Stimulated activated naive B cell treated with anti-CD40 and anti-IgM and Interleukin-4, amounts not matched to agents 10 μg/mL and 1 μg/mL and 100 μg/mL, for 72 hours (primary cell): Measurements from ENCODE around the gene SPINT4.
"Not testable (repeated sequence)": the region's sequence is repeated elsewhere in the genome, so short reads cannot be mapped to it uniquely, and the experiment has no call there.

ENCODE experiments used
- ATAC-seq, 2 donors: fragments of 150-1000 bp; cut with Tn5 transposase; replicated peaks; 2 replicates each; pipeline ENCODE4 v1.10.0; 2021; ENCODE audit warnings: moderate library complexity in 1 of 2
- DNase-seq: peaks from one replicate; pipeline ENCODE4 v3.0.0; 2021
- H3K27ac Mint-ChIP-seq: one replicate; pipeline ENCODE4 v1.8.0; 2022; ENCODE audit warnings: mild to moderate bottlenecking, mixed read lengths
- H3K27me3 Mint-ChIP-seq, 2 donors: one replicate each; pipeline ENCODE4 v1.8.0; 2022; ENCODE audit warnings: mixed read lengths in 2 of 2
- H3K36me3 Mint-ChIP-seq, 2 donors: one replicate each; pipeline ENCODE4 v1.8.0; 2022; ENCODE audit warnings: mixed read lengths in 2 of 2, mild to moderate bottlenecking in 1 of 2
- H3K4me1 Mint-ChIP-seq, 2 donors: one replicate each; pipeline ENCODE4 v1.8.0; 2022; ENCODE audit warnings: mixed read lengths in 2 of 2, mild to moderate bottlenecking in 1 of 2
- H3K4me3 Mint-ChIP-seq, 2 donors: one replicate each; pipeline ENCODE4 v1.8.0; 2022; ENCODE audit warnings: mild to moderate bottlenecking in 2 of 2, mixed read lengths in 2 of 2, moderate library complexity in 1 of 2
- H3K9me3 Mint-ChIP-seq, 2 donors: one replicate each; pipeline ENCODE4 v1.8.0; 2022; ENCODE audit warnings: mixed read lengths in 2 of 2, mild to moderate bottlenecking in 1 of 2

The SPINT4 gene

GRCh38 chr20:45735988-45736387 lies 13.8 kb downstream of the SPINT4 start:
- H3K27ac Mint-ChIP-seq, result no peak overlapping the region
- ATAC-seq (no peak), DNase-seq (no peak)
- H3K9me3 Mint-ChIP-seq, result peaks cover 7 to 12% of the 10 kb centered on the region in 2 donors
- peaks cover 4 to 9% of the 10 kb centered on the region in 2 donors for H3K36me3 Mint-ChIP-seq
- H3K4me3 Mint-ChIP-seq, result no peak overlapping the region
- H3K4me1 Mint-ChIP-seq, result no peaks in the 10 kb centered on the region
- peaks cover 24 to 45% of the 10 kb centered on the region in 2 donors for H3K27me3 Mint-ChIP-seq

GRCh38 chr20:45742596-45742995 lies 20.4 kb downstream of the SPINT4 start:
- Mint-ChIP-seq H3K27ac (no peak overlapping the region), H3K27me3 (peaks cover 0 to 32% of the 10 kb centered on the region in 2 donors), H3K9me3 (no peaks in the 10 kb centered on the region), H3K4me3 (no peak overlapping the region), H3K4me1 (peaks cover 3 to 5% of the 10 kb centered on the region in 2 donors), H3K36me3 (peaks cover 0 to 1% of the 10 kb centered on the region in 2 donors)
- DNase-seq (no peak), ATAC-seq (no peak)

- no peak overlapping the region for H3K27ac Mint-ChIP-seq
- H3K9me3 Mint-ChIP-seq, result no peaks in the 10 kb centered on the region
- H3K27me3 Mint-ChIP-seq, result peaks cover 4 to 39% of the 10 kb centered on the region in 2 donors
- DNase-seq (no peak), ATAC-seq (no peak)
- no peak overlapping the region for H3K4me3 Mint-ChIP-seq
- peaks cover 0 to 1% of the 10 kb centered on the region in 2 donors for H3K36me3 Mint-ChIP-seq
- H3K4me1 Mint-ChIP-seq, result peaks cover 3 to 5% of the 10 kb centered on the region in 2 donors
Observed at GRCh38 chr20:45745015-45745414, 22.9 kb downstream of the SPINT4 start.

- Mint-ChIP-seq H3K4me3 (no peak overlapping the region), H3K27me3 (peaks cover 16 to 55% of the 10 kb centered on the region in 2 donors), H3K36me3 (no peaks in the 10 kb centered on the region), H3K27ac (no peak overlapping the region), H3K9me3 (peaks cover 7 to 8% of the 10 kb centered on the region in 2 donors), H3K4me1 (peaks cover 0 to 3% of the 10 kb centered on the region in 2 donors)
- DNase-seq (no peak), ATAC-seq (peak in 1 of 2 donors; percentile 18)
Observed at GRCh38 chr20:45751721-45752120, 29.6 kb downstream of the SPINT4 start.

GRCh38 chr20:45752746-45753145 lies 30.6 kb downstream of the SPINT4 start:
- Mint-ChIP-seq H3K9me3 (peaks cover 7 to 8% of the 10 kb centered on the region in 2 donors), H3K27me3 (peaks cover 16 to 45% of the 10 kb centered on the region in 2 donors), H3K27ac (no peak overlapping the region), H3K36me3 (no peaks in the 10 kb centered on the region), H3K4me1 (peaks cover 0 to 3% of the 10 kb centered on the region in 2 donors), H3K4me3 (no peak overlapping the region)
- no peak for DNase-seq
- peak; percentile 36 to 72 for ATAC-seq

GRCh38 chr20:45758096-45758495 lies 35.9 kb downstream of the SPINT4 start:
- Mint-ChIP-seq H3K27me3 (peaks cover 16 to 18% of the 10 kb centered on the region in 2 donors), H3K27ac (no peak overlapping the region), H3K9me3 (peaks cover 7 to 8% of the 10 kb centered on the region in 2 donors), H3K4me1 (no peaks in the 10 kb centered on the region), H3K36me3 (no peaks in the 10 kb centered on the region), H3K4me3 (no peak overlapping the region)
- DNase-seq (no peak), ATAC-seq (no peak)

- not testable (repeated sequence) for H3K27ac Mint-ChIP-seq, DNase-seq, ATAC-seq, H3K36me3 Mint-ChIP-seq, H3K9me3 Mint-ChIP-seq, H3K4me1 Mint-ChIP-seq, H3K4me3 Mint-ChIP-seq
- peaks cover 11 to 12% of the 10 kb centered on the region in 2 donors for H3K27me3 Mint-ChIP-seq
Observed at GRCh38 chr20:45759921-45760320, 37.8 kb downstream of the SPINT4 start.

- not testable (repeated sequence) for H3K4me1 Mint-ChIP-seq, H3K4me3 Mint-ChIP-seq, ATAC-seq, DNase-seq, H3K36me3 Mint-ChIP-seq, H3K9me3 Mint-ChIP-seq, H3K27me3 Mint-ChIP-seq, H3K27ac Mint-ChIP-seq
Observed at GRCh38 chr20:45761966-45762365, 39.8 kb downstream of the SPINT4 start.

GRCh38 chr20:45764618-45765282 lies 42.6 kb downstream of the SPINT4 start:
- not testable (repeated sequence) for H3K9me3 Mint-ChIP-seq, DNase-seq, H3K36me3 Mint-ChIP-seq, H3K4me1 Mint-ChIP-seq, H3K4me3 Mint-ChIP-seq, ATAC-seq, H3K27me3 Mint-ChIP-seq, H3K27ac Mint-ChIP-seq

GRCh38 chr20:45765307-45765875 lies 43.2 kb downstream of the SPINT4 start:
- Mint-ChIP-seq H3K9me3 (no peaks in the 10 kb centered on the region), H3K27ac (no peak overlapping the region), H3K4me3 (no peak overlapping the region), H3K27me3 (peaks cover 6 to 8% of the 10 kb centered on the region in 2 donors), H3K36me3 (no peaks in the 10 kb centered on the region), H3K4me1 (peaks cover 2 to 7% of the 10 kb centered on the region in 2 donors)
- DNase-seq, result no peak
- no peak for ATAC-seq

GRCh38 chr20:45765980-45766379 lies 43.8 kb downstream of the SPINT4 start:
- Mint-ChIP-seq H3K27me3 (peaks cover 2 to 3% of the 10 kb centered on the region in 2 donors), H3K4me1 (peaks cover 4 to 9% of the 10 kb centered on the region in 2 donors), H3K4me3 (no peak overlapping the region), H3K27ac (peak overlapping the region; percentile 7), H3K36me3 (no peaks in the 10 kb centered on the region), H3K9me3 (no peaks in the 10 kb centered on the region)
- ATAC-seq (peak; percentile 69 to 75), DNase-seq (no peak)

GRCh38 chr20:45768479-45768878 lies 46.3 kb downstream of the SPINT4 start:
- Mint-ChIP-seq H3K27ac (no peak overlapping the region), H3K9me3 (no peaks in the 10 kb centered on the region), H3K36me3 (no peaks in the 10 kb centered on the region), H3K27me3 (no peaks in the 10 kb centered on the region), H3K4me3 (no peak overlapping the region), H3K4me1 (peaks cover 9 to 14% of the 10 kb centered on the region in 2 donors)
- DNase-seq (no peak), ATAC-seq (no peak)

- peaks cover 13 to 22% of the 10 kb centered on the region in 2 donors for H3K27me3 Mint-ChIP-seq
- H3K36me3 Mint-ChIP-seq, result no peaks in the 10 kb centered on the region
- H3K27ac Mint-ChIP-seq, result no peak overlapping the region
- peaks cover 6 to 8% of the 10 kb centered on the region in 2 donors for H3K4me1 Mint-ChIP-seq
- peak; percentile 62 for DNase-seq
- no peaks in the 10 kb centered on the region for H3K9me3 Mint-ChIP-seq
- ATAC-seq, result peak; percentile 77 to 81
- H3K4me3 Mint-ChIP-seq, result no peak overlapping the region
Observed at GRCh38 chr20:45771182-45771759, 49.1 kb downstream of the SPINT4 start.

GRCh38 chr20:45772693-45773092 lies 50.5 kb downstream of the SPINT4 start:
- H3K27me3 Mint-ChIP-seq, result peaks cover 14 to 23% of the 10 kb centered on the region in 2 donors
- peaks cover 6 to 7% of the 10 kb centered on the region in 2 donors for H3K4me1 Mint-ChIP-seq
- DNase-seq, result no peak
- no peak overlapping the region for H3K4me3 Mint-ChIP-seq
- H3K9me3 Mint-ChIP-seq, result no peaks in the 10 kb centered on the region
- H3K27ac Mint-ChIP-seq, result no peak overlapping the region
- no peak for ATAC-seq
- no peaks in the 10 kb centered on the region for H3K36me3 Mint-ChIP-seq

GRCh38 chr20:45774945-45775344 lies 52.8 kb downstream of the SPINT4 start:
- no peak for DNase-seq
- no peak overlapping the region for H3K27ac Mint-ChIP-seq
- peaks cover 22 to 37% of the 10 kb centered on the region in 2 donors for H3K27me3 Mint-ChIP-seq
- no peak overlapping the region for H3K4me3 Mint-ChIP-seq
- H3K9me3 Mint-ChIP-seq, result no peaks in the 10 kb centered on the region
- ATAC-seq, result no peak
- no peaks in the 10 kb centered on the region for H3K36me3 Mint-ChIP-seq
- H3K4me1 Mint-ChIP-seq, result peaks cover 6 to 7% of the 10 kb centered on the region in 2 donors
